GM12801 (cell line): Measurements from ENCODE around the gene SH3D21.

Experiments
- CTCF ChIP-seq: IDR thresholded peaks from one replicate; pipeline ENCODE4 v1.5.1; 2011; ENCODE audit warnings: control low read depth; ENCODE audit not compliant: insufficient read length; ENCODE audit errors: extremely low read depth

Gene SH3D21

GRCh38 chr1:36366091-36366661 lies 60.0 kb downstream of the SH3D21 start:
- TF ChIP-seq CTCF: no peak

- no peak for TF ChIP-seq CTCF
Measured at GRCh38 chr1:36367066-36367465, 60.9 kb downstream of the SH3D21 start.

GRCh38 chr1:36367798-36368197 lies 61.6 kb downstream of the SH3D21 start:
- TF ChIP-seq CTCF: no peak

- no peak for TF ChIP-seq CTCF
Measured at GRCh38 chr1:36369061-36369861, 63.1 kb downstream of the SH3D21 start.
